Left lung (tissue), 10 donors: ENCODE data around the gene ARHGEF17. TPM values are rescaled to one million over a fixed set of nuclear protein-coding genes. Genes with fewer than 3 reads are reported as not detected.
A peak's percentile ranks its signal among the peaks of the same experiment; 100 is the strongest.

Experiments used
- ATAC-seq: fragments of 200-7000 bp; cut with Tn5 transposase; one replicate; pipeline ENCODE4 v1.9.1; 2020; ENCODE audit warnings: moderate library complexity
- DNase-seq, 4 donors: peaks; one replicate each; pipeline ENCODE4 v3.0.0-alpha.2; 2013 to 2020
- H3K27ac ChIP-seq, 2 donors: fragments of 200-600 bp; sonication (generic) in 1 of 2; one replicate each; pipeline versions ENCODE4 v1.5.0 to v1.8.0; 2020 to 2021
- H3K27me3 ChIP-seq, 2 donors: fragments of 200-600 bp; sonication (generic) in 1 of 2; one replicate each; pipeline versions ENCODE4 v1.5.0 to v1.8.0; 2020 to 2021
- H3K36me3 ChIP-seq, 2 donors: fragments of 200-600 bp; sonication (generic) in 1 of 2; one replicate each; pipeline versions ENCODE4 v1.5.0 to v1.8.0; 2020 to 2021
- H3K4me1 ChIP-seq, 2 donors: fragments of 200-600 bp; one replicate each; pipeline ENCODE4 v1.8.0; 2021
- H3K4me3 ChIP-seq, 2 donors: fragments of 200-600 bp; sonication (generic) in 1 of 2; one replicate each; pipeline versions ENCODE4 v1.5.0 to v1.8.0; 2020 to 2021; ENCODE audit warnings: mild to moderate bottlenecking in 1 of 2
- H3K9me3 ChIP-seq, 2 donors: fragments of 200-600 bp; sonication (generic) in 1 of 2; one replicate each; pipeline versions ENCODE4 v1.5.0 to v1.8.0; 2020 to 2021
- CTCF ChIP-seq, 2 donors: fragments of 200-600 bp; sonication (generic) in 1 of 2; IDR thresholded peaks; one replicate each; pipeline versions ENCODE4 v1.5.0 to v1.8.0; 2021; ENCODE audit warnings: antibody characterized with exemption in 2 of 2
- intact Hi-C, 2 donors: fragments of 100-400 bp; cut with DNase I; formaldehyde crosslinking; loops; one replicate each; pipeline versions ENCODE4 v1.11.2 to v1.14.2; 2022
- polyA plus RNA-seq, 6 donors: library from polyadenylated mRNA; unstranded; fragments of 120-200 nt; gene quantifications; one replicate each; pipeline ENCODE4 v1.2.1, GENCODE V29; 2013; ENCODE audit not compliant: insufficient read length in 6 of 6
- total RNA-seq, 2 donors: library from RNA; stranded (reverse); fragmentation: NEBNext Ultra II Directional; extraction: Animal tissue kit (Norgen Biotek cat#: 25700); gene quantifications; one replicate each; pipeline ENCODE4 v1.2.1, GENCODE V29; 2021
- donor health status: DM: no; HTN: yes; CAD: no.
- donor health status: DM: no; HTN: no; CAD: no.

Gene ARHGEF17
- total and polyA plus RNA-seq, 8 donors, result 56.3 to 95.8 (median 82.8) TPM

DNA sequence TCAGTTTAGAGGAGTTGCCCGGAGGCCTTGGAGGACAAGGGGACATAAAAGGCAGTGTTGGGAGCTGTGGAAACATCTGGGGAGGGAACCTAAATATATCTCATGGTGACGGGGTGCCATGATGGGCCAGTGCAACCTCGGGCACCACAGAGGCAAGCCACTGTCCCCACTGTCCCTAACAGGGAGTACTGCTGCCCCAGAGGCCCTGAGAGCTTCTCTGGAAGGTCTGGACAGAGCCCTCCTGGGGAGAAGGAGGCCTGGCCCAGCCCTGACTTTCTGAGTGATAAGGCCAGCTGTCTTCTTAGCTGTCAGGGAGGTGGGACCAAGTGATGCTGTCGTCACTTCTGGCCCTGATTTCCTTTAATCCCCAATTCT is 41.4 kb upstream of the ARHGEF17 start:
- TF ChIP-seq CTCF (IDR thresholded peaks at IDR 0.05), result no peak
- H3K36me3 ChIP-seq, result no peaks in the 10 kb centered on the region
- peaks cover 0 to 37% of the 10 kb centered on the region in 2 donors for H3K27me3 ChIP-seq
- H3K4me3 ChIP-seq, result no peak overlapping the region
- H3K9me3 ChIP-seq, result no peaks in the 10 kb centered on the region
- no peak overlapping the region for H3K27ac ChIP-seq
- no peak for ATAC-seq
- intact Hi-C loops, result no loop called here
- peaks cover 12 to 39% of the 10 kb centered on the region in 2 donors for H3K4me1 ChIP-seq
- peak in 1 of 4 donors; percentile 13 for DNase-seq

- intact Hi-C loops, result no loop called here
Observed at GRCh38 chr11:73267122-73267846, 40.8 kb upstream of the ARHGEF17 start.

DNA sequence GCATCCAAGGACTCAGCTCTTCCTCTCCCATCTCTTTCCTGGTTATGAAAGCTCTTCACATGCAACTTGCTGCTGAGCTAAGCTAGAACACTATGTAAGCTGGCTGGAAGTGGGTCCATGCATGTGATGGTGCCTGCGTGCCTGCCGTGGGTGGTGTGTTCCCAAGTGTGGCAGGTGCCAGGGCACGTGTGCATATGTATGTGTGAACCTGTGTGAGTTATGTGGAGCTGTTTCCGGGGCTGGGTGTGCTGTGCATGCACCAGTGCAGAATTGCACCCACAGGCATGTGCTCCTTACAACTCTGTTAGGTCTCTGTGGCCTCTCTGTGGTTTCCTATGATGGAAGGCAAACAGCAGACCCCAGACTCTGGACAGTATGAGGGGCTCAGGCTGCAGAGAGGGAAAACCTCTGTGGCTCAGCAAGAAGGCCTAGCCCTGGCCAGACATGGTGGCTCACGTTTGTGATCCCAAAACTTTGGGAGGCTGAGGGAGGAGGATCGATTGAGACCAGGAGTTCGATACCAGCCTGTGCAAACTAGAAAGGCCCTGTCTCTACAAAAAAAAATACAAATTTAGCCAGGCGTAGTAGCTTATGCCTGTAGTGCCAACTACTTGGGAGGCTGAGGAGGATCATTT is 40.1 kb upstream of the ARHGEF17 start:
- H3K36me3 ChIP-seq, result no peaks in the 10 kb centered on the region
- H3K4me3 ChIP-seq, result no peak overlapping the region
- no peak for DNase-seq
- peaks cover 0 to 36% of the 10 kb centered on the region in 2 donors for H3K27me3 ChIP-seq
- peaks cover 12 to 53% of the 10 kb centered on the region in 2 donors for H3K4me1 ChIP-seq
- H3K27ac ChIP-seq, result no peak overlapping the region
- no peak for ATAC-seq
- no peaks in the 10 kb centered on the region for H3K9me3 ChIP-seq
- intact Hi-C loops, result no loop called here
- TF ChIP-seq CTCF (IDR thresholded peaks at IDR 0.05), result no peak

More at GRCh38 chr11:73267122-73267846, 40.8 kb upstream of the ARHGEF17 start:
- Histone ChIP-seq H3K27me3 (peaks cover 0 to 37% of the 10 kb centered on the region in 2 donors), H3K9me3 (no peaks in the 10 kb centered on the region), H3K4me1 (peaks cover 12 to 45% of the 10 kb centered on the region in 2 donors), H3K27ac (no peak overlapping the region), H3K36me3 (no peaks in the 10 kb centered on the region), H3K4me3 (no peak overlapping the region)
- ATAC-seq, result no peak
- DNase-seq, result no peak
- TF ChIP-seq CTCF (IDR thresholded peaks at IDR 0.05), result no peak

DNA sequence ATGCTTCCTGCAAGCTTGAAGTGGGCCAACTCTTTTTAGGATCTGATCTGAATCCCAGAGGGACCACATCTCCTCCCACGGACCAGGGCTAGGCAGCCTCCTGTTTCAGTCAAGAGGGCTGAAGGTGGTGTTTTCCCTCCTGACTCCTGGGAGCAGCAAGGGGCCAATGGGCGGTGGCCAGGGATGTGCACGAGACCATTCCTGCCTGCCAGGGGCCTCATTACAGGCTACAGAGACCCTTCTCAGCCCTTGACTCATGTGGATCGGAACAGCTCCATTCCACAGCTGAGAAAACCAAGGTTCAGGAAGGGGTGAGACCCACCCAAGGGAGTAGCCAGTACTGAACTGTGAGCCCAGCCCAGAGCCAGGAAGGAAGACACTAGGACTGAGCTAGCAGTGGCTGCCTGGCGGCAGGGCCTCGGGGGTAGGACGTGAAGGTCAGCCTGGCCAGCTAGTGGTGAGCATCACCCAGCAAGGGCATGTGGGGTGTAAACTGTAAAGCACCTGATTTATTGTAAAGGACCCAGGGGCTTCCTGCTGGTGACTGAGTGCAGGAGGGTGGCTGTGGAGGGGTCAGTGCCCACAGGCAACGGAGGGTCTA is 39.3 kb upstream of the ARHGEF17 start:
- no peak overlapping the region for H3K4me3 ChIP-seq
- intact Hi-C loops, result no loop called here
- TF ChIP-seq CTCF (IDR thresholded peaks at IDR 0.05), result no peak
- no peak for DNase-seq
- no peak overlapping the region for H3K27ac ChIP-seq
- peaks cover 12 to 58% of the 10 kb centered on the region in 2 donors for H3K4me1 ChIP-seq
- H3K36me3 ChIP-seq, result no peaks in the 10 kb centered on the region
- no peaks in the 10 kb centered on the region for H3K9me3 ChIP-seq
- peaks cover 0 to 29% of the 10 kb centered on the region in 2 donors for H3K27me3 ChIP-seq
- no peak for ATAC-seq

DNA sequence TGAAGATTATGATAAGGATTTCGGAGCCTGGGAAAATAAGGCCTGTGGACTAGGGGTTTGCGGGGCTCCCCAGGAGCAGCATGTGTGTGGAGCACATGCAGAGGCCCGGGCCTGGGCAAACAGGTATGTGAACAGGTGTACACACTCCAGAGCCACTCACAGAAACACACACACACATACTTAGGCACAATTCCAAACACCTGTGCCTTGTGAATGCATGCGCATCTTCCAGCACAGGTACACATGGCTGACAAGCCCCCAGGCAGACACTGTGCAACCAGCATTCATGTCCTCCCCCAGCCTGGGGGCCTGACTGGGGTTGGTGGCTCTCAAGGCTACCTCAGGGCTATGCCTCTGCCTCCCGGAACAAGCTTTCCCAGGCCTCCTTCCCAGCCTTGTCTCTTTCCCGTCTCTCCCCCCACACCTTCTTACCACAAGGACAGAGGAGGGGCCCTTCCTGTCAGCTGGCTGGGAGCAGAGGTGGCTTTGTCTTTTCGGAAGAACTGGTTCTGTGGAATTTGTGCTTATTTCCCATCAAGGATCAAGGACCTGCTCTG is 38.5 kb upstream of the ARHGEF17 start:
- no peaks in the 10 kb centered on the region for H3K36me3 ChIP-seq
- H3K9me3 ChIP-seq, result no peaks in the 10 kb centered on the region
- TF ChIP-seq CTCF (IDR thresholded peaks at IDR 0.05), result no peak
- no peak overlapping the region for H3K4me3 ChIP-seq
- ATAC-seq (peak; percentile 54), DNase-seq (peak in 1 of 4 donors; percentile 66)
- peak overlapping the region in 1 of 2 donors; percentile 4 for H3K27ac ChIP-seq
- H3K27me3 ChIP-seq, result peaks cover 0 to 21% of the 10 kb centered on the region in 2 donors
- H3K4me1 ChIP-seq, result peaks cover 12 to 58% of the 10 kb centered on the region in 2 donors
- intact Hi-C loops, result no loop called here
